Dedifferentiated amniotic fluid mesenchymal stem cell (primary cell): Measurements from ENCODE around the gene DNAH1.

ENCODE experiments used
- DNase-seq: peaks from one replicate; pipeline ENCODE4 v3.0.0-alpha.2; 2016; ENCODE audit errors: extremely low spot score

Gene DNAH1

GRCh38 chr3:52311576-52312119 is 4.5 kb upstream of the DNAH1 start:
- DNase-seq, result no peak

GRCh38 chr3:52313188-52313773 is 2.8 kb upstream of the DNAH1 start:
- DNase-seq, result no peak

- no peak for DNase-seq
Measured at GRCh38 chr3:52313774-52314188, 2.3 kb upstream of the DNAH1 start.

GRCh38 chr3:52314489-52314888 is 1.6 kb upstream of the DNAH1 start:
- no peak for DNase-seq

- DNase-seq, result no peak
Measured at GRCh38 chr3:52315006-52315405, 1.1 kb upstream of the DNAH1 start.

GRCh38 chr3:52317208-52318000 is 1.3 kb downstream of the DNAH1 start:
- DNase-seq, result no peak

GRCh38 chr3:52318186-52318816 is 2.2 kb downstream of the DNAH1 start:
- no peak for DNase-seq

GRCh38 chr3:52319921-52320595 is 3.9 kb downstream of the DNAH1 start:
- no peak for DNase-seq

- no peak for DNase-seq
Measured at GRCh38 chr3:52321481-52321880, 5.4 kb downstream of the DNAH1 start.

- no peak for DNase-seq
Measured at GRCh38 chr3:52322466-52322865, 6.3 kb downstream of the DNAH1 start.

GRCh38 chr3:52323526-52324295 is 7.6 kb downstream of the DNAH1 start:
- no peak for DNase-seq

- no peak for DNase-seq
Measured at GRCh38 chr3:52324676-52325075, 8.6 kb downstream of the DNAH1 start.

GRCh38 chr3:52325686-52326085 is 9.6 kb downstream of the DNAH1 start:
- DNase-seq, result no peak

GRCh38 chr3:52326976-52327375 is 10.9 kb downstream of the DNAH1 start:
- no peak for DNase-seq

- DNase-seq, result no peak
Measured at GRCh38 chr3:52327486-52328290, 11.6 kb downstream of the DNAH1 start.

GRCh38 chr3:52328536-52329080 is 12.5 kb downstream of the DNAH1 start:
- DNase-seq, result no peak

GRCh38 chr3:52330194-52330805 is 14.2 kb downstream of the DNAH1 start:
- no peak for DNase-seq

GRCh38 chr3:52331091-52331490 is 15.0 kb downstream of the DNAH1 start:
- DNase-seq, result no peak

GRCh38 chr3:52331906-52332305 is 15.8 kb downstream of the DNAH1 start:
- DNase-seq, result no peak
